ENCODE results near the gene UNK.

The UNK gene

GRCh38 chr17:75784473-75785015, at the start of gene UNK:
TSS of gene UNK (plus strand) at chr17:75784806. CDS start at chr17:75784881, 75 bp downstream.
- DNase-seq (ENCODE audit: low read depth, low spot score), result peak; percentile 96

- DNase-seq (ENCODE audit: low read depth, low spot score), result no peak
Observed at GRCh38 chr17:75736173-75736835, 48.3 kb upstream of the UNK start.

- DNase-seq (ENCODE audit: low read depth, low spot score), result no peak
Observed at GRCh38 chr17:75737133-75737962, 47.3 kb upstream of the UNK start.

DNA sequence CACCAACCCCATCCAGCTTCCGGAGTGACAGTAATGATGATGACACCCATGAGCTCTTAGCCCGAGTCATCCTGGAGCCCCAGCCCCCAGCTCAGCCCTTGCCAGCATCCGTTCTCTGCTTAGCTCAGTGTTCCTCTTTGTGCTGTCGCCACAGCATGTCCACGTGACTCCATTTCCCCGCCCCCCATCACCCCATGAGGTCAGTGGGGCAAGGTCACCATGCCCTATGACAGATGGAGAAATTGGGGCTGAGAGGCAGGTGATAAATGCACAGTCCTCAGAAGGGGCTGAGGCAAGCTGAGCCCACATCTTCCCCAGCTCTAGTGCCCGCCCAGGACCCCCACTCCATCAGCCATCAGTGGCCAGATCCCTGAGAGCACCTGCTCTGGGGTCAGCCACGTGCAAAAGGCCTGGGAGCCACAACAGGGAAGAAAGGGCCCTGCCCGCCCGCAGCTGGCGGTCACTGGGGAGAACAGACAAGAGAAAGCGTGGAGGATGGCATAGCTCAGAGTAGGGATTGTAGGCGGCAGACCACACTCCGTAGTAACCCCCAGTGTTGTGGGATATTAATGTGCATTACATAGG, 46.3 kb upstream of the UNK start:
- no peak for DNase-seq (ENCODE audit: low read depth, low spot score)

DNA sequence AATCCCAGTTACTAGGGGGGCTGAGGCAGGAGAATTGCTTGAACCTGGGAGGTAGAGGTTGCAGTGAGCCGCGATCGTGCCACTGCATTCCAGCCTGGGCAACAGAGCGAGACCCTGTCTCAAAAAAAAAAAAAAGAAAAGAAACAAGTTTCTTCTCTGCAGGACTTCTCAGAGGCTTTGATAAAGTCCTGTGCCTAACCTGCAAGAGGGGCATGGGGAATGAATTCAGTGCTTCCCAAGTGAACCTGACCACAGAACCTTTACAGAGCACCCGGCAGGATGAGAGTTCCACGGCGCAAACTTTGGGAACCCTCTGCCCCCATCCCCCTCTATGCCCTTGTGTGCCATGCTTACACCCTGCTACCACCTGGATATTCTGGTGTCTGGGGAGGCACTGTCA, 45.4 kb upstream of the UNK start:
- no peak for DNase-seq (ENCODE audit: low read depth, low spot score)

DNA sequence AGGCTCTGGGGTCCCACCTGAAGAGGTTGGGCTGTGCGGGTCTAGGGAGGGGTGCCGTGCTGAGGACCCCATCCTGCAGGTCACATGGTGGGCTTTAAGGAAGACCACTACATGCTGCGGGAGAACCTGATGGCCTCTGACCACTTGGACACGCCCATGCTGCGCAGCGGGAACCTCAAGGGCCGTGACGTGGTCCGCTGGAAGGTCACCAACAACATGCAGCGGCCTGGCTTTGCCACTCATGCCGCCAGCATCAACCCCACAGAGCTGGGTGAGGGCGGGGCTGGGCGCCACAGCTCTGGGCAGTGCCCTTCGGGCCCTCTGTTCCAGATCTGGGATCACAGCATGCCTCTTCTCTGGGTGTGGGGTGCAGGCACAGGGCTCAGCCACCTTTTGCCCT, 44.8 kb upstream of the UNK start:
- DNase-seq (ENCODE audit: low read depth, low spot score), result no peak

GRCh38 chr17:75740215-75740614, 44.4 kb upstream of the UNK start:
- DNase-seq (ENCODE audit: low read depth, low spot score), result no peak

DNA sequence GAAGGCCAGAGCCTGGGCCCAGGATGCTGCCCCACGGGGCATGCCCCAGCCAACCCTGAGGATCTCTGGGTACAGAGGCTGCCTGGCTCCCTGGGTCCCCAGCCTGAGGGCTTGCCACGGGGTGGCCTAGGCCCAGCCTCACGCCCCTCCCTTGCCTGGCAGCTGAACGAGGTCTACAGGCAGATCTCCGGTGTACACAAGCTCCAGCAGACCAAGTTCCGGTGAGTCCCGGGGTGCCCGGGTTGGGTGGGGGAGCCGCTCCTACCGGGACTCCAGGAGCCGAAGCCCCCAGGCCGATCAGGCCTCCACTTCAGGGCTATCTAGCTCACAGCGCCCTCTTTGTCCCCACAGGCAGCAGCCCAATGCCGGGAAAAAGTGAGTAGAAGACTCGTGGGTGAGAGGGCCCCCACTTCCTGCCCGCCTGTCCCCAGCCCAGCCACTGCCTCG, 44.0 kb upstream of the UNK start:
- DNase-seq (ENCODE audit: low read depth, low spot score), result no peak

DNA sequence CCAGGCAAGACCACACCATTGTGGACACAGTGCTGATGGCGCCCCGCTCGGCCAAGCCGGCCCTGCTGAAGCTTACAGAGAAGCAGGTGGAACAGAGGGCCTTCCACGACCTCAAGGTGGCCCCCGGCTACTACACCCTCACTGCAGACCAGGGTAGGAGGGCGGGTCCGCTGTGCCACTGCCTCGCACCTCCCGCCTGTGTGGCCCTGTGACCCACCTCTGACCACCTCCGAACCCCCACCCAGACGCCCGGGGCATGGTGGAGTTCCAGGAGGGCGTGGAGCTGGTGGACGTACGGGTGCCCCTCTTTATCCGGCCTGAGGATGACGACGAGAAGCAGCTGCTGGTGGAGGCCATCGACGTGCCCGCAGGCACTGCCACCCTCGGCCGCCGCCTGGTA, 42.3 kb upstream of the UNK start:
- no peak for DNase-seq (ENCODE audit: low read depth, low spot score)

DNA sequence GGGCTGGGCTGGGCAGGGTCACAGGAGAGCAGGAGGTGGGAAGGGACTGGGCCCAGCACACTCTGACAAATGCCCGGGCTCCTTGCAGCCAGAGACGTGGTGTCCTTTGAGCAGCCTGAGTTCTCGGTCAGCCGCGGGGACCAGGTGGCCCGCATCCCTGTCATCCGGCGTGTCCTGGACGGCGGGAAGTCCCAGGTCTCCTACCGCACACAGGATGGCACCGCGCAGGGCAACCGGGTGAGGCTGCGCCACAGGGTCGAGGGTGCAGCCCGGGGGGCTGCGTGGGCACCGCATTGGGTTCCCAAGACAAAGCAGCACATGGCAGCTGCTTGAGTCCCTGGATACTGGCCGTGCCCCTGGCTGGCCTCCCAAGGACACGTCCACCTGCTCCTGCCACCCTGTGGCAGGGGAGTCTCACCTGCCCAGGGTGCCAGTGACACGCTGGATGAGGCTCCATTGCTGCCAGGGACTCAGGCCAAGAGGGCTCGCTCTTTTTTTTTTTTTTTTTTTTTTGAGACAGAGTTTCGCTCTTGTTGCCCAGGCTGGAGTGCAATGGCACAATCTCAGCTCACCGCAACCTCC, 40.9 kb upstream of the UNK start:
- DNase-seq (ENCODE audit: low read depth, low spot score), result no peak

DNA sequence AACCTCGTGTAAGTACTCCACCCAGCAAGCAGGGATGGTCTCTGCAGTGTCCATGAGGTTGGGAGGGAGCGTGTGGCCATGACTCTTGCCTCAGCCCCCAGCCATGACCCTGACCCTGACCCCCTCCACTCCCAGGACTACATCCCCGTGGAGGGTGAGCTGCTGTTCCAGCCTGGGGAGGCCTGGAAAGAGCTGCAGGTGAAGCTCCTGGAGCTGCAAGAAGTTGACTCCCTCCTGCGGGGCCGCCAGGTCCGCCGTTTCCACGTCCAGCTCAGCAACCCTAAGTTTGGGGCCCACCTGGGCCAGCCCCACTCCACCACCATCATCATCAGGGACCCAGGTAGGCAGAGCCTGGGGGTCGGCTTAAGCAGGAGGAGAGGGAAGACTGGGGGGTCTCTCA, 35.9 kb upstream of the UNK start:
- DNase-seq (ENCODE audit: low read depth, low spot score), result no peak

GRCh38 chr17:75749545-75750389, 34.8 kb upstream of the UNK start:
- no peak for DNase-seq (ENCODE audit: low read depth, low spot score)

DNA sequence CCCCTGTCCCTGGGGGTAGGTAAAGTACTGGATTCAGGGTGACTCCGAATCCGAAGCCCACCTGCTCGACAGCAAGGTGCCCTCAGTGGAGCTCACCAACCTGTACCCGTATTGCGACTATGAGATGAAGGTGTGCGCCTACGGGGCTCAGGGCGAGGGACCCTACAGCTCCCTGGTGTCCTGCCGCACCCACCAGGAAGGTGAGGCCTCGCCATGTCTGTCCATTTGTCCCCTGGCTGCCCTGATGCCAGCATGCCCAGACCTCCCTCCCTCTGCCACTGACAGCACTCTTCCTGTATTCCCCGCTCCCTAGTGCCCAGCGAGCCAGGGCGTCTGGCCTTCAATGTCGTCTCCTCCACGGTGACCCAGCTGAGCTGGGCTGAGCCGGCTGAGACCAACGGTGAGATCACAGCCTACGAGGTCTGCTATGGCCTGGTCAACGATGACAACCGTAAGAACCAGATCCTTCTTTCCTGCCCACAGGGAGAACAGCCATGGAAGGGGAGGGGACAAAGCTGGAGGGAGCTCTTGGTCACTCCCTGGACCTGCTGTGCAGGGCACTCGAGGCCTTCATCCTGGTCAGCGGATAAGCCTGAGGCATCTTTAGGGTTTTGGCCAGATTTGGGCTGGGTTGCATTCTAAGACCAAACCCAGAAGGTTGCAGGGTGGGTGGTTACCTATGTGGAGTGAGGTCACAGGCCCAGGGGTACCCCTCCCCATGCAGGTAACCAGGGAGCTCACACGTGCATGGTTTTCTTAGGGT, 33.8 kb upstream of the UNK start:
- DNase-seq (ENCODE audit: low read depth, low spot score), result no peak

- DNase-seq (ENCODE audit: low read depth, low spot score), result no peak
Observed at GRCh38 chr17:75751676-75752404, 32.8 kb upstream of the UNK start.

DNA sequence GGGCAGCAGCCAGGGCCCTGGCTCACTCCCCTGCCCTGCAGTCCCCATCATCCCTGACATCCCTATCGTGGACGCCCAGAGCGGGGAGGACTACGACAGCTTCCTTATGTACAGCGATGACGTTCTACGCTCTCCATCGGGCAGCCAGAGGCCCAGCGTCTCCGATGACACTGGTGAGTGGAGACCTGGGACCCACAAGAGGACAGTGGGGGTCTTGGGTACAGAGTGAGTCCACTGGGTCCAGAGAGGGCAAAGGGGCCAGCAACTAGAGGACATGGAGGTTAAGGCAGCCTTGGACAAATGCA, 32.2 kb upstream of the UNK start:
- no peak for DNase-seq (ENCODE audit: low read depth, low spot score)

DNA sequence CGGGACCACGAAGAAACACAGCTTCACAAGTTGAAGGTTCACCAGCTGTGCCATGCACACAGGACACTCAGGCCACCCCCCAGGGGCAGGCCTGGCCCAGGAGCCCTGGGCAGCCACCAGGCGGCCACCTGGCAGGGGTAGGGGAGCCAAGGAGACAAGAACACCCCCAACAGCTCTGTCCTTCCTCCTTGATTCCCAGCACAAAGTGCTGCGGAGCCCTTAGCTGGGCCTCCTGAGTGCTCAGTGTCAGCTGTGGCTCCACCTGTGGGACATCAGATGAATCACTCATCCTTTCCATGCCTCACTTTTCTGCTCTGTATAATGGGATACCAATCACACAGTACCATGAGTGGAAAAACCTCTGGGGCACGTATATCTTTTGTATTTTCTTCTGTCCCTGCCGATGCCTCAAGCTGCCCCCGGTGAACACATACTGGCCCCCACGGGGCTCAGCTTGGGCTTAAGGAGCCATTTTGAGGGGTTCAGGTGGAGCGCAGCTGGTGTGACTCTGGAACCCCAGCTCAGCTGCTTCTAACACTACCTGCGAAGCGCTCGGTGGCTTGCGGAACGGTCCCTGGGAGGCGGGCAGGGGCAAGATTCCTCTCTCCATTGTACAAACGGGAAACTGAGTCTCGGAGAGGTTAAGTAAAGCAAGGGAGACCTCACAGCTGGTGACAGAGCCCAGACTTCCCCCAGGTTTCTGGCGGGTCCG, 31.6 kb upstream of the UNK start:
- no peak for DNase-seq (ENCODE audit: low read depth, low spot score)

DNA sequence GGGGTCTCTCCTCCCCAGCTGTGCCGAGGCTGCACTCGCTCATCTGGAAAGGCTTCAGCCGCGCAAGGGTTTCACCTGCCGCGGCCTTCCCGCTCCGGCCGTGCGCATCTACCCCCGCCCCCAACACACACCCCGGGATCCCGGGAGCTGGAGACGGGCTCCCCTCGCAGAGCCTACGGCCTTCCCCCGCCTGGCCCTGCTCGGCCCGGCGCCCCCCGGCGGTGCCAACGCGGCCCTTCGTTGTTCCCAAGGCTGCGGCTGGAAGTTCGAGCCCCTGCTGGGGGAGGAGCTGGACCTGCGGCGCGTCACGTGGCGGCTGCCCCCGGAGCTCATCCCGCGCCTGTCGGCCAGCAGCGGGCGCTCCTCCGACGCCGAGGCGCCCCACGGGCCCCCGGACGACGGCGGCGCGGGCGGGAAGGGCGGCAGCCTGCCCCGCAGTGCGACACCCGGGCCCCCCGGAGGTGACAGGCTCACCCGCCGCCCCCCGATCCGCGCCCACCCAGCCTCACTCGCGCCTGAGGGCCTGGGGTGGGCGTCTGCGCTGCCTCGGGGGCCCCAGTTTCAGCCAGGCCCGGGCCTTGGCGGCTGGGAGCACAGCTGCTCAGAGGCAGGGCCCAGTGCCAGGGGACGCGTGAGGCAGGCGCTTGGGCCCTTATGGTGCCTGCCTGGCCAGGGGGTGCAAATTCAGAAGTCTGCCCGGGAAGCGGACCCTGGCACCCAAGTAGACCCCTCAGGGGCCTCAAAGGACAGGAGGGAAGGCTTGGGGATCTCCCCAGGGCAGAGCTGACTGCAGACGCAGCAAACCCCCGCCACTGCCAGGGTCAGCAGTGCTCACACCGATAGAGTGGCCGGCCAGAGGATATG, 30.9 kb upstream of the UNK start:
- DNase-seq (ENCODE audit: low read depth, low spot score), result no peak

Measured in brain pericyte (primary cell).